IMR-90 (cell line): ENCODE results near the gene INSM1. TPM values are rescaled to one million over a fixed set of nuclear protein-coding genes. Genes with fewer than 3 reads are reported as not detected.

ENCODE experiments used
- ATAC-seq: fragments of 200-7000 bp; cut with Tn5 transposase; 2 replicates; pipeline ENCODE4 v1.9.1; 2020; ENCODE audit warnings: low read depth, mild to moderate bottlenecking, moderate library complexity
- BruUV-seq: library from RNA; stranded (reverse); fragments of 400-500 nt; replicated peaks from 2 replicates; lab custom pipeline; 2021; lab: Mats Ljungman, UMichigan
- CTCF ChIA-PET: fragments of 300-600 bp; formaldehyde crosslinking; extraction: SDS; loops from one replicate; lab custom pipeline; 2021; ENCODE audit warnings: antibody characterized with exemption; lab: Yijun Ruan, JAX
- POLR2A ChIA-PET: fragments of 300-600 bp; sonication (Branson Sonifier 250); formaldehyde crosslinking; loops from one replicate; lab custom pipeline; 2022; ENCODE audit warnings: antibody characterized with exemption; ENCODE audit not compliant: unreplicated experiment; lab: Charles Lee
- DNase-seq: peaks from one replicate; pipeline ENCODE4 v3.0.0; 2013
- H2AFZ ChIP-seq: replicated peaks from 2 replicates; pipeline ENCODE3; 2013; ENCODE audit warnings: low read length, mild to moderate bottlenecking; ENCODE audit not compliant: poor library complexity
- H2AK5ac ChIP-seq: 2 replicates; pipeline ENCODE4 v1.6.1; 2013; ENCODE audit warnings: low read depth, low read length, inconsistent platforms
- H2AK9ac ChIP-seq: replicated peaks from 2 replicates; pipeline ENCODE3; 2013; ENCODE audit warnings: mild to moderate bottlenecking, low read depth, low read length, moderate library complexity; ENCODE audit not compliant: poor library complexity
- H2BK120ac ChIP-seq: 2 replicates; pipeline ENCODE4 v1.6.1; 2013; ENCODE audit warnings: low read depth, low read length, inconsistent platforms
- H2BK15ac ChIP-seq: 3 replicates; pipeline ENCODE4 v1.6.1; 2013; ENCODE audit warnings: low read depth, low read length, inconsistent platforms
- H2BK20ac ChIP-seq: 2 replicates; pipeline ENCODE4 v1.6.1; 2013; ENCODE audit warnings: low read depth, mild to moderate bottlenecking, inconsistent platforms, low read length, moderate library complexity
- H2BK5ac ChIP-seq: 2 replicates; pipeline ENCODE4 v1.6.1; 2013; ENCODE audit warnings: mild to moderate bottlenecking, low read depth, low read length, inconsistent platforms; ENCODE audit not compliant: poor library complexity, severe bottlenecking
- H3K14ac ChIP-seq: replicated peaks from 2 replicates; pipeline ENCODE4 v1.6.1; 2013; ENCODE audit warnings: low read depth, low read length, inconsistent platforms
- H3K18ac ChIP-seq: 2 replicates; pipeline ENCODE4 v1.6.1; 2013; ENCODE audit warnings: low read depth, low read length, control low read depth
- H3K23ac ChIP-seq: 2 replicates; pipeline ENCODE4 v1.6.1; 2013; ENCODE audit warnings: low read depth, low read length, inconsistent platforms
- H3K27ac ChIP-seq: 2 replicates; pipeline ENCODE4 v1.5.1; 2013; ENCODE audit warnings: mild to moderate bottlenecking, control low read depth, low read length; ENCODE audit not compliant: insufficient read depth
- H3K27me3 ChIP-seq: 2 replicates; pipeline ENCODE4 v1.6.1; 2013; ENCODE audit warnings: low read length; ENCODE audit not compliant: control insufficient read depth, insufficient read depth
- H3K36me3 ChIP-seq: 2 replicates; pipeline ENCODE4 v1.6.1; 2013; ENCODE audit warnings: low read length, mixed read lengths; ENCODE audit not compliant: control insufficient read depth, insufficient read depth
- H3K4ac ChIP-seq: 2 replicates; pipeline ENCODE4 v1.6.1; 2013; ENCODE audit warnings: low read depth, low read length, inconsistent platforms
- H3K4me1 ChIP-seq: 2 replicates; pipeline ENCODE4 v1.6.1; 2013; ENCODE audit warnings: low read length, mixed read lengths; ENCODE audit not compliant: control insufficient read depth, insufficient read depth
- H3K4me2 ChIP-seq: 2 replicates; pipeline ENCODE4 v1.6.1; 2013; ENCODE audit warnings: low read depth, mild to moderate bottlenecking, control low read depth, low read length, moderate library complexity
- H3K4me3 ChIP-seq: 2 replicates; pipeline ENCODE4 v1.5.1; 2013; ENCODE audit warnings: low read depth, mild to moderate bottlenecking, control low read depth, low read length, moderate library complexity; ENCODE audit not compliant: insufficient read depth
- H3K56ac ChIP-seq: 2 replicates; pipeline ENCODE4 v1.6.1; 2013; ENCODE audit warnings: low read length, inconsistent platforms; ENCODE audit not compliant: insufficient read depth; ENCODE audit errors: extremely low read depth
- H3K79me1 ChIP-seq, 2 experiments: 2 replicates each; pipeline ENCODE4 v1.6.1; 2013; ENCODE audit warnings: low read length in 2 of 2, inconsistent platforms in 1 of 2, low read depth in 1 of 2
- H3K9ac ChIP-seq: 2 replicates; pipeline ENCODE4 v1.6.1; 2013; ENCODE audit warnings: low read depth, low read length, control low read depth
- H3K9me1 ChIP-seq: 2 replicates; pipeline ENCODE4 v1.6.1; 2013; ENCODE audit warnings: low read length, inconsistent platforms; ENCODE audit not compliant: insufficient read depth
- H3K9me3 ChIP-seq: 2 replicates; pipeline ENCODE4 v1.6.1; 2013; ENCODE audit warnings: low read length; ENCODE audit not compliant: control insufficient read depth, insufficient read depth
- H4K20me1 ChIP-seq: 2 replicates; pipeline ENCODE4 v1.6.1; 2013; ENCODE audit warnings: low read length, inconsistent platforms; ENCODE audit not compliant: insufficient read depth
- H4K5ac ChIP-seq: 2 replicates; pipeline ENCODE4 v1.6.1; 2013; ENCODE audit warnings: mild to moderate bottlenecking, low read depth, low read length, control low read depth
- H4K8ac ChIP-seq, 2 experiments: 2 replicates each; pipeline ENCODE4 v1.6.1; 2013; ENCODE audit warnings: low read depth in 2 of 2, low read length in 2 of 2, control low read depth in 1 of 2, inconsistent platforms in 1 of 2
- H4K91ac ChIP-seq: 2 replicates; pipeline ENCODE4 v1.6.1; 2013; ENCODE audit warnings: low read depth, low read length, inconsistent platforms; ENCODE audit not compliant: insufficient read depth
- BHLHE40 ChIP-seq: fragments of 150-350 bp; IDR thresholded peaks from 2 replicates; pipeline ENCODE4 v1.6.1; 2016; ENCODE audit warnings: mild to moderate bottlenecking, low read depth, low read length
- CHD1 ChIP-seq: IDR thresholded peaks from 2 replicates; pipeline ENCODE4 v1.6.1; 2012; ENCODE audit warnings: low read depth, low read length, improper control_type of control experiment
- NFE2L2 ChIP-seq: fragments of 150-350 bp; IDR thresholded peaks from 2 replicates; pipeline ENCODE4 v1.6.1; 2016; ENCODE audit warnings: low read depth, mild to moderate bottlenecking, low read length
- RAD21 ChIP-seq: IDR thresholded peaks from 2 replicates; pipeline ENCODE4 v1.6.1; 2012; ENCODE audit warnings: low read length, improper control_type of control experiment
- RCOR1 ChIP-seq: IDR thresholded peaks from 2 replicates; pipeline ENCODE4 v1.6.1; 2012; ENCODE audit warnings: mild to moderate bottlenecking, low read length, improper control_type of control experiment; ENCODE audit not compliant: insufficient replicate concordance
- WGBS, 2 experiments: methylation state at CpG; one replicate each; pipeline versions ENCODE4 v1.1.5 to v1.1.7; 2013; ENCODE audit warnings: missing lambda C conversion rate in 2 of 2; ENCODE audit not compliant: insufficient read length in 1 of 2; ENCODE audit errors: extremely low coverage in 2 of 2; 5-methylcytosine and 5-hydroxymethylcytosine counted together
- dilution Hi-C: fragments of 300-500 bp; cut with HindIII; formaldehyde crosslinking; loops from one replicate; pipeline ENCODE4 v1.14.3; 2018; ENCODE audit warnings: low sequenced_read_pairs; ENCODE audit not compliant: unreplicated experiment
- in situ Hi-C: fragments of 300-500 bp; cut with MboI; formaldehyde crosslinking; loops from 3 replicates; pipeline ENCODE4 v1.14.3; 2019; ENCODE audit warnings: low sequenced_read_pairs, inconsistent platforms, mixed read lengths
- intact Hi-C: fragments of 100-400 bp; cut with micrococcal nuclease; formaldehyde crosslinking; loops from 2 replicates; pipeline ENCODE4 v1.10.0; 2022
- polyA plus RNA-seq, 3 experiments: library from polyadenylated mRNA; depleted of rRNA; stranded (reverse); fragments of >200 nt; gene quantifications; 2 replicates each; pipeline ENCODE4 v1.2.3, GENCODE V29; 2012; ENCODE audit warnings: low replicate concordance in 1 of 3
- total RNA-seq: library from RNA; depleted of rRNA; stranded (reverse); fragments of >200 nt; gene quantifications from 2 replicates; pipeline ENCODE4 v1.2.3, GENCODE V29; 2012
- TF ChIP-seq, protein P1 (sequence below): fragments of 150-350 bp; IDR thresholded peaks from 2 replicates; pipeline ENCODE4 v1.6.1; 2017; ENCODE audit warnings: mild to moderate bottlenecking, antibody characterized with exemption, low read length, low read depth
- TF ChIP-seq, protein P2 (sequence below): conservative IDR thresholded peaks from 2 replicates; pipeline ENCODE4 v1.5.1; 2012; ENCODE audit warnings: mild to moderate bottlenecking, low read depth, low read length, improper control_type of control experiment

The INSM1 gene
- total and polyA plus RNA-seq, 2 of the 4 experiments (the other 2 are of a cell fraction): not detected

DNA sequence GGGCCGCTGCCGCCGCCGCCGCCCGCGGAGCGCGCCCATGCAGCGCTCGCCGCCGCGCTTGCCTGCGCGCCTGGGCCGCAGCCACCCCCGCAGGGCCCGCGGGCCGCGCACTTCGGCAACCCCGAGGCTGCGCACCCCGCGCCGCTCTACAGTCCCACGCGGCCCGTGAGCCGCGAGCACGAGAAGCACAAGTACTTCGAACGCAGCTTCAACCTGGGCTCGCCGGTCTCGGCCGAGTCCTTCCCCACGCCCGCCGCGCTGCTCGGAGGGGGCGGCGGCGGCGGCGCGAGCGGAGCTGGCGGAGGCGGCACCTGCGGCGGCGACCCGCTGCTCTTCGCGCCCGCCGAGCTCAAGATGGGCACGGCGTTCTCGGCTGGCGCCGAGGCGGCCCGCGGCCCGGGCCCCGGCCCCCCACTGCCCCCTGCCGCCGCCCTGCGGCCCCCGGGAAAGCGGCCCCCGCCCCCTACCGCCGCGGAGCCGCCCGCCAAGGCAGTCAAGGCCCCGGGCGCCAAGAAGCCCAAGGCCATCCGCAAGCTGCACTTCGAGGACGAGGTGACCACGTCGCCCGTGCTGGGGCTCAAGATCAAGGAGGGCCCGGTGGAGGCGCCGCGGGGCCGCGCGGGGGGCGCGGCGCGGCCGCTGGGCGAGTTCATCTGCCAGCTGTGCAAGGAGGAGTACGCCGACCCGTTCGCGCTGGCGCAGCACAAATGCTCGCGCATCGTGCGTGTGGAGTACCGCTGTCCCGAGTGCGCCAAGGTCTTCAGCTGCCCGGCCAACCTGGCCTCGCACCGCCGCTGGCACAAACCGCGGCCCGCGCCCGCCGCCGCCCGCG, 730 bp downstream of the INSM1 start (continued):
- TF ChIP-seq, protein P1, sequence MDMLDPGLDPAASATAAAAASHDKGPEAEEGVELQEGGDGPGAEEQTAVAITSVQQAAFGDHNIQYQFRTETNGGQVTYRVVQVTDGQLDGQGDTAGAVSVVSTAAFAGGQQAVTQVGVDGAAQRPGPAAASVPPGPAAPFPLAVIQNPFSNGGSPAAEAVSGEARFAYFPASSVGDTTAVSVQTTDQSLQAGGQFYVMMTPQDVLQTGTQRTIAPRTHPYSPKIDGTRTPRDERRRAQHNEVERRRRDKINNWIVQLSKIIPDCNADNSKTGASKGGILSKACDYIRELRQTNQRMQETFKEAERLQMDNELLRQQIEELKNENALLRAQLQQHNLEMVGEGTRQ: no peak

GRCh38 chr20:20369250-20370093, 1.6 kb downstream of the INSM1 start:
- H3K4me1 ChIP-seq: peaks cover 2% of the 10 kb centered on the region; the same call in 1 of the 2 replicates
- no peak for DNase-seq
- H3K27ac ChIP-seq: no peak overlapping the region
- in situ Hi-C loops: no loop called here
- BruUV-seq: no TSS peak
- H2AK5ac ChIP-seq: no peak overlapping the region
- H3K18ac ChIP-seq: no peak overlapping the region
- no peak overlapping the region for H2BK20ac ChIP-seq
- H2BK120ac ChIP-seq: no peak overlapping the region
- H4K91ac ChIP-seq: no peak overlapping the region
- H3K9ac ChIP-seq: no peak overlapping the region
- intact Hi-C loops: no loop called here
- H3K23ac ChIP-seq: no peak overlapping the region
- no peaks in the 10 kb centered on the region for H3K79me1 ChIP-seq
- H3K9me3 ChIP-seq: no peaks in the 10 kb centered on the region
- H3K4me2 ChIP-seq: no peak overlapping the region
- H3K27me3 ChIP-seq: peaks cover 93% of the 10 kb centered on the region
- no peak overlapping the region for H3K56ac ChIP-seq
- no peak overlapping the region for H2BK15ac ChIP-seq
- H3K4ac ChIP-seq: no peak overlapping the region
- no peak for ATAC-seq
- 2% methylated on average over 23 of the region's 86 CpGs; no CpG with 5 or more reads in 1 of the 2 experiments for WGBS, 2 experiments
- POLR2A ChIA-PET: interaction anchor here (0.5 kb wide), 1 partner anchor 200 kb away, joined by 3 read pairs; no protein-coding TSS in a partner anchor
- no peaks in the 10 kb centered on the region for H3K36me3 ChIP-seq
- no peak overlapping the region for H2AFZ ChIP-seq
- CTCF ChIA-PET: no interaction called here
- no peak overlapping the region for H2BK5ac ChIP-seq
- no peak overlapping the region for H4K5ac ChIP-seq
- H3K14ac ChIP-seq: no peak overlapping the region
- no peaks in the 10 kb centered on the region for H3K9me1 ChIP-seq
- H3K4me3 ChIP-seq: no peak overlapping the region
- no peak overlapping the region for H4K8ac ChIP-seq
- no peak overlapping the region for H2AK9ac ChIP-seq
- H4K20me1 ChIP-seq: no peaks in the 10 kb centered on the region
- dilution Hi-C loops: no loop called here
- TF ChIP-seq BHLHE40 (no peak), NFE2L2 (no peak), RAD21 (no peak), CHD1 (no peak), RCOR1 (no peak)
- TF ChIP-seq, protein P1: no peak
- TF ChIP-seq, protein P2, sequence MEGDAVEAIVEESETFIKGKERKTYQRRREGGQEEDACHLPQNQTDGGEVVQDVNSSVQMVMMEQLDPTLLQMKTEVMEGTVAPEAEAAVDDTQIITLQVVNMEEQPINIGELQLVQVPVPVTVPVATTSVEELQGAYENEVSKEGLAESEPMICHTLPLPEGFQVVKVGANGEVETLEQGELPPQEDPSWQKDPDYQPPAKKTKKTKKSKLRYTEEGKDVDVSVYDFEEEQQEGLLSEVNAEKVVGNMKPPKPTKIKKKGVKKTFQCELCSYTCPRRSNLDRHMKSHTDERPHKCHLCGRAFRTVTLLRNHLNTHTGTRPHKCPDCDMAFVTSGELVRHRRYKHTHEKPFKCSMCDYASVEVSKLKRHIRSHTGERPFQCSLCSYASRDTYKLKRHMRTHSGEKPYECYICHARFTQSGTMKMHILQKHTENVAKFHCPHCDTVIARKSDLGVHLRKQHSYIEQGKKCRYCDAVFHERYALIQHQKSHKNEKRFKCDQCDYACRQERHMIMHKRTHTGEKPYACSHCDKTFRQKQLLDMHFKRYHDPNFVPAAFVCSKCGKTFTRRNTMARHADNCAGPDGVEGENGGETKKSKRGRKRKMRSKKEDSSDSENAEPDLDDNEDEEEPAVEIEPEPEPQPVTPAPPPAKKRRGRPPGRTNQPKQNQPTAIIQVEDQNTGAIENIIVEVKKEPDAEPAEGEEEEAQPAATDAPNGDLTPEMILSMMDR: no peak
